Panc1 (cell line): ENCODE measurements around the gene DFFA.
A peak's percentile ranks its signal among the peaks of the same experiment; 100 is the strongest.

ENCODE experiments used
- CTCF ChIP-seq: fragments of 450-650 bp; IDR thresholded peaks from 2 replicates; pipeline ENCODE4 v1.5.1; 2017; ENCODE audit warnings: mild to moderate bottlenecking
- POLR2AphosphoS5 ChIP-seq: IDR thresholded peaks from 2 replicates; pipeline ENCODE4 v1.6.1; 2012; ENCODE audit warnings: mild to moderate bottlenecking, low read depth, low read length, moderate library complexity
- REST ChIP-seq, 2 experiments: IDR thresholded peaks; 2 replicates each; pipeline ENCODE4 v1.6.1; 2011 to 2012; ENCODE audit warnings: low read depth in 2 of 2, control low read depth in 1 of 2, low read length in 1 of 2, mild to moderate bottlenecking in 1 of 2, moderate library complexity in 1 of 2; ENCODE audit not compliant: insufficient read depth in 1 of 2
- SIN3A ChIP-seq: IDR thresholded peaks from 2 replicates; pipeline ENCODE4 v1.6.1; 2012; ENCODE audit warnings: low read depth, mild to moderate bottlenecking, low read length, moderate library complexity, borderline replicate concordance; ENCODE audit not compliant: insufficient read depth
- TCF7L2 ChIP-seq: IDR thresholded peaks from 2 replicates; pipeline ENCODE4 v1.6.1; 2011; ENCODE audit warnings: mild to moderate bottlenecking, low read depth, low read length, inconsistent platforms

GRCh38 chr1:10472220-10473144 lies at the start of gene DFFA:
- peak; percentile 63; the same call in 1 of the 2 replicates for TF ChIP-seq TCF7L2
- TF ChIP-seq REST (IDR thresholded peaks at IDR 0.05; ENCODE audit: insufficient read depth in 1 of 2, low read depth in 2 of 2, low read length in 1 of 2): no peak
- TF ChIP-seq SIN3A: peak; percentile 90
- no peak for TF ChIP-seq CTCF
- TF ChIP-seq POLR2AphosphoS5: peak; percentile 90
